ENCODE results near the gene SPAAR.
"Not testable (repeated sequence)": the region's sequence is repeated elsewhere in the genome, so short reads cannot be mapped to it uniquely, and the experiment has no call there.

DNA sequence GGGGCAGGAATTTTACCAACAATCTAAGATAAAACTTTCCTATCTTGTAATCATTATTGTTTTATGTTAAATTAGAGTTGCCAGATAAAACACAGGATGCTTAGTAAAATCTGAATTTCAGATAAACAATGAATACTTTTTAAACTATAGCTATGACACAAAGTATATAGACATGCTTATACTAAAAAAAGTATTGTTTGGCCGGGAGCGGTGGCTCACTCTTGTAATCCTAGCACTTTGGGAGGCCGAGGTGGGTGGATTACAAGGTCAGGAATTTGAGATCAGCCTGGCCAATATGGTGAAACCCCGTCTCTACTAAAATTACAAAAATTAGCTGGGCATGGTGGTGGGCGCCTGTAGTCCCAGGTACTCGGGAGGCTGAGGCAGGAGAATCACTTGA lies 24.8 kb downstream of the SPAAR start:
- TF ChIP-seq, protein P1, sequence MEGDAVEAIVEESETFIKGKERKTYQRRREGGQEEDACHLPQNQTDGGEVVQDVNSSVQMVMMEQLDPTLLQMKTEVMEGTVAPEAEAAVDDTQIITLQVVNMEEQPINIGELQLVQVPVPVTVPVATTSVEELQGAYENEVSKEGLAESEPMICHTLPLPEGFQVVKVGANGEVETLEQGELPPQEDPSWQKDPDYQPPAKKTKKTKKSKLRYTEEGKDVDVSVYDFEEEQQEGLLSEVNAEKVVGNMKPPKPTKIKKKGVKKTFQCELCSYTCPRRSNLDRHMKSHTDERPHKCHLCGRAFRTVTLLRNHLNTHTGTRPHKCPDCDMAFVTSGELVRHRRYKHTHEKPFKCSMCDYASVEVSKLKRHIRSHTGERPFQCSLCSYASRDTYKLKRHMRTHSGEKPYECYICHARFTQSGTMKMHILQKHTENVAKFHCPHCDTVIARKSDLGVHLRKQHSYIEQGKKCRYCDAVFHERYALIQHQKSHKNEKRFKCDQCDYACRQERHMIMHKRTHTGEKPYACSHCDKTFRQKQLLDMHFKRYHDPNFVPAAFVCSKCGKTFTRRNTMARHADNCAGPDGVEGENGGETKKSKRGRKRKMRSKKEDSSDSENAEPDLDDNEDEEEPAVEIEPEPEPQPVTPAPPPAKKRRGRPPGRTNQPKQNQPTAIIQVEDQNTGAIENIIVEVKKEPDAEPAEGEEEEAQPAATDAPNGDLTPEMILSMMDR (optimal IDR thresholded peaks at IDR 0.05 in 1 of 3, IDR thresholded peaks at IDR 0.05 in 1 of 3, conservative IDR thresholded peaks at IDR 0.05 in 1 of 3; ENCODE audit: extremely low read depth in 1 of 3, insufficient read depth in 2 of 3, low read length in 3 of 3) = not testable (repeated sequence)
- TF ChIP-seq EZH2 (IDR thresholded peaks at IDR 0.05; ENCODE audit: low read length) = not testable (repeated sequence)
